GM18858 (cell line): ENCODE data around the gene TTLL8.

Experiments used
- ATAC-seq: cut with Tn5 transposase; IDR thresholded peaks from one replicate; pipeline ENCODE4 v1.9.1; 2021; ENCODE audit not compliant: unreplicated experiment

Gene TTLL8

GRCh38 chr22:49969751-49970527, 88.2 kb downstream of the TTLL8 start:
- no peak for ATAC-seq

- ATAC-seq, result no peak
Measured at GRCh38 chr22:49968831-49969661, 89.1 kb downstream of the TTLL8 start.
